A549 (cell line): ENCODE measurements around the gene PDGFD. TPM values are rescaled to one million over a fixed set of nuclear protein-coding genes. Genes with fewer than 3 reads are reported as not detected.
A peak's percentile ranks its signal among the peaks of the same experiment; 100 is the strongest.

Experiments
- ATAC-seq, 2 experiments: fragments of 200-7000 bp in 1 of 2; fragments of >200 bp in 1 of 2; cut with Nextera tagmentation in 1 of 2; cut with Tn5 transposase in 1 of 2; 3 replicates each; pipeline versions ENCODE4 v1.8.0 to v1.9.1; 2018 to 2020; ENCODE audit warnings: mild to moderate bottlenecking in 1 of 2, moderate library complexity in 1 of 2
- CTCF ChIA-PET: fragments of 300-600 bp; sonication (Branson Sonifier 250); formaldehyde crosslinking; extraction: SDS; loops from one replicate; lab custom pipeline; 2021; ENCODE audit warnings: antibody characterized with exemption, inconsistent platforms; lab: Yijun Ruan, JAX
- POLR2A ChIA-PET: fragments of 350-600 bp; formaldehyde crosslinking; extraction: SDS; loops from one replicate; lab custom pipeline; 2021; ENCODE audit warnings: antibody characterized with exemption, inconsistent platforms; lab: Yijun Ruan, JAX
- DNase-seq, 2 experiments: peaks; one replicate each; pipeline versions ENCODE4 v3.0.0 to v3.0.0-alpha.2; 2011 to 2016; ENCODE audit warnings: low read depth in 1 of 2, low spot score in 1 of 2
- FAIRE-seq: peaks from 2 replicates; lab custom pipeline; 2011; peaks lifted over from hg19 to GRCh38; lab: Jason Lieb, UNC
- H3K27ac ChIP-seq, 2 experiments: fragments of >200 bp; sonication (Bioruptor Twin); formaldehyde crosslinking; 3 replicates each; pipeline ENCODE4 v1.5.1; 2016 to 2017
- H3K4me1 ChIP-seq: fragments of >200 bp; sonication (Bioruptor Twin); formaldehyde crosslinking; 3 replicates; pipeline ENCODE4 v1.6.1; 2016
- H3K4me2 ChIP-seq: fragments of >200 bp; sonication (Bioruptor Twin); formaldehyde crosslinking; 3 replicates; pipeline ENCODE4 v1.6.1; 2016
- H3K4me3 ChIP-seq: fragments of >200 bp; sonication (Bioruptor Twin); formaldehyde crosslinking; 3 replicates; pipeline ENCODE4 v1.5.1; 2016
- H3K9me3 ChIP-seq: fragments of >200 bp; sonication (Bioruptor Twin); formaldehyde crosslinking; 3 replicates; pipeline ENCODE4 v1.6.1; 2016
- BCL3 ChIP-seq: fragments of >200 bp; sonication (Bioruptor Twin); formaldehyde crosslinking; IDR thresholded peaks from 3 replicates; pipeline ENCODE4 v1.6.1; 2016
- CBX2 ChIP-seq: fragments of 200-600 bp; sonication (generic); IDR thresholded peaks from 2 replicates; pipeline ENCODE4 v1.6.1; 2016; ENCODE audit warnings: low read depth, mild to moderate bottlenecking, borderline replicate concordance
- CBX8 ChIP-seq: fragments of 200-600 bp; sonication (generic); IDR thresholded peaks from 2 replicates; pipeline ENCODE4 v1.6.1; 2016
- EP300 ChIP-seq, 2 experiments: fragments of >200 bp; sonication (Bioruptor Twin); formaldehyde crosslinking; IDR thresholded peaks; 2 replicates in 1 of 2; 3 replicates in 1 of 2; pipeline ENCODE4 v1.6.1; 2016 to 2017
- ESRRA ChIP-seq: fragments of 150-350 bp; IDR thresholded peaks from 2 replicates; pipeline ENCODE4 v1.6.1; 2014; ENCODE audit warnings: mild to moderate bottlenecking, low read length, borderline replicate concordance
- FOSL2 ChIP-seq, 2 experiments: fragments of 450-650 bp in 1 of 2; fragments of >200 bp in 1 of 2; sonication (Bioruptor Twin) in 1 of 2; formaldehyde crosslinking; IDR thresholded peaks; 2 replicates each; pipeline versions ENCODE4 v1.5.0 to v1.6.1; 2016 to 2020; ENCODE audit warnings: mild to moderate bottlenecking in 1 of 2, moderate library complexity in 1 of 2
- FOXS1 ChIP-seq: fragments of 250-450 bp; sonication (Bioruptor Pico); IDR thresholded peaks from 2 replicates; pipeline ENCODE4 v1.5.0; 2020; ENCODE audit warnings: mild to moderate bottlenecking, moderate library complexity
- HMGXB4 ChIP-seq: fragments of 250-450 bp; sonication (Bioruptor Pico); IDR thresholded peaks from 2 replicates; pipeline ENCODE4 v1.5.0; 2021; ENCODE audit warnings: mild to moderate bottlenecking, moderate library complexity, borderline replicate concordance
- HOXB13 ChIP-seq: fragments of 250-450 bp; sonication (Bioruptor Pico); IDR thresholded peaks from 2 replicates; pipeline ENCODE4 v1.5.0; 2020; ENCODE audit warnings: low read depth, mild to moderate bottlenecking, moderate library complexity
- HOXB5 ChIP-seq: fragments of 250-450 bp; sonication (Bioruptor Pico); IDR thresholded peaks from 2 replicates; pipeline ENCODE4 v1.5.0; 2020; ENCODE audit warnings: mild to moderate bottlenecking, moderate library complexity
- KDM1A ChIP-seq: fragments of 200-600 bp; sonication (generic); IDR thresholded peaks from 2 replicates; pipeline ENCODE4 v1.6.1; 2016; ENCODE audit warnings: low read depth, mild to moderate bottlenecking
- MAFK ChIP-seq: fragments of 450-650 bp; IDR thresholded peaks from 2 replicates; pipeline ENCODE4 v1.6.1; 2014; ENCODE audit not compliant: partially characterized antibody
- NFE2L2 ChIP-seq: fragments of 150-350 bp; conservative IDR thresholded peaks from 2 replicates; pipeline ENCODE4 v1.6.1; 2014; ENCODE audit warnings: low read length
- PBX3 ChIP-seq: IDR thresholded peaks from 2 replicates; pipeline ENCODE4 v1.6.1; 2012
- RCOR1 ChIP-seq: fragments of 150-350 bp; IDR thresholded peaks from 2 replicates; pipeline ENCODE4 v1.6.1; 2014; ENCODE audit warnings: antibody characterized with exemption, low read length, low read depth
- RFX5 ChIP-seq: fragments of 450-650 bp; IDR thresholded peaks from 2 replicates; pipeline ENCODE4 v1.7.1; 2014; ENCODE audit warnings: antibody characterized with exemption, mild to moderate bottlenecking, moderate library complexity
- RNF2 ChIP-seq: fragments of 200-600 bp; sonication (generic); IDR thresholded peaks from 2 replicates; pipeline ENCODE4 v1.6.1; 2016; ENCODE audit warnings: low read depth, mild to moderate bottlenecking, antibody characterized with exemption, moderate library complexity, borderline replicate concordance
- ZC3H11A ChIP-seq: fragments of 450-650 bp; IDR thresholded peaks from 2 replicates; pipeline ENCODE4 v1.6.1; 2014; ENCODE audit warnings: antibody characterized with exemption, mild to moderate bottlenecking
- ZNF302 ChIP-seq: fragments of 250-450 bp; sonication (Bioruptor Pico); IDR thresholded peaks from 2 replicates; pipeline ENCODE4 v1.9.0; 2021; ENCODE audit warnings: inconsistent platforms, mild to moderate bottlenecking, moderate library complexity
- WGBS: methylation state at CpG from one replicate; pipeline ENCODE4 v1.1.6; 2017; ENCODE audit errors: missing lambda C conversion rate; 5-methylcytosine and 5-hydroxymethylcytosine counted together
- polyA plus RNA-seq, 4 experiments: library from polyadenylated mRNA; depleted of rRNA in 3 of 4; stranded (reverse); fragments of >200 nt; fragmentation: RNase III in 1 of 4; extraction: RNeasy Plus Mini Kit Qiagen cat#74134 plus additional on column Dnase treatment in 1 of 4; gene quantifications; 2 replicates in 3 of 4; 3 replicates in 1 of 4; pipeline ENCODE4 v1.2.3, GENCODE V29; 2011 to 2017

PDGFD gene
- polyA plus RNA-seq, 2 of the 4 experiments (the other 2 are of a cell fraction): 11.1 to 29.7 TPM

GRCh38 chr11:104015649-104016415 is 148.1 kb downstream of the PDGFD start:
- no peaks in the 10 kb centered on the region for H3K4me1 ChIP-seq
- DNase-seq (no peak), ATAC-seq (no peak), FAIRE-seq (no peak)
- WGBS: 97% methylated on average over 3 of the region's 3 CpGs
- H3K4me2 ChIP-seq: no peak overlapping the region
- no peak overlapping the region for H3K4me3 ChIP-seq
- CTCF ChIA-PET: no interaction called here
- no peak overlapping the region for H3K27ac ChIP-seq
- TF ChIP-seq FOSL2 (IDR thresholded peaks at IDR 0.05) (no peak), FOSL2 (CRISPR knock-in tag; IDR thresholded peaks at IDR 0.05) (no peak), CBX2 (no peak), ZNF302 (CRISPR knock-in tag) (no peak), CBX8 (no peak)
- POLR2A ChIA-PET: no interaction called here
- H3K9me3 ChIP-seq: no peaks in the 10 kb centered on the region

- DNase-seq (no peak), ATAC-seq (no peak), FAIRE-seq (no peak)
- Histone ChIP-seq H3K4me2 (no peak overlapping the region), H3K9me3 (no peaks in the 10 kb centered on the region), H3K4me1 (no peaks in the 10 kb centered on the region), H3K4me3 (no peak overlapping the region), H3K27ac (no peak overlapping the region)
- CTCF ChIA-PET: no interaction called here
- 88% methylated on average over 2 of the region's 2 CpGs for WGBS
- TF ChIP-seq HOXB5 (CRISPR knock-in tag) (no peak), ZC3H11A (no peak), EP300 (IDR thresholded peaks at IDR 0.05) (no peak)
- POLR2A ChIA-PET: no interaction called here
Measured at GRCh38 chr11:104011044-104011443, 152.9 kb downstream of the PDGFD start.

GRCh38 chr11:104009744-104010143 is 154.2 kb downstream of the PDGFD start:
- Histone ChIP-seq H3K4me1 (peaks cover 9% of the 10 kb centered on the region; the same call in 2 of the 3 replicates), H3K27ac (no peak overlapping the region), H3K4me2 (no peak overlapping the region), H3K4me3 (no peak overlapping the region), H3K9me3 (no peaks in the 10 kb centered on the region)
- DNase-seq: no peak
- ATAC-seq: no peak
- TF ChIP-seq RCOR1: no peak
- TF ChIP-seq NFE2L2: no peak
- TF ChIP-seq RFX5: no peak
- no peak for TF ChIP-seq BCL3
- no peak for TF ChIP-seq MAFK
- no peak for FAIRE-seq
- ChIA-PET POLR2A (no interaction called here), CTCF (no interaction called here)
- 82% methylated on average over 3 of the region's 3 CpGs for WGBS

GRCh38 chr11:104005234-104005855 is 158.6 kb downstream of the PDGFD start:
- peaks cover 9% of the 10 kb centered on the region; the same call in 2 of the 3 replicates for H3K4me1 ChIP-seq
- no peak for TF ChIP-seq RNF2
- TF ChIP-seq PBX3: no peak
- TF ChIP-seq CBX2: no peak
- TF ChIP-seq ZC3H11A: no peak
- TF ChIP-seq ESRRA: no peak
- no peak for TF ChIP-seq HMGXB4 (CRISPR knock-in tag)
- TF ChIP-seq KDM1A: no peak
- TF ChIP-seq HOXB13 (CRISPR knock-in tag): no peak
- no peak for TF ChIP-seq FOXS1
- TF ChIP-seq HOXB5 (CRISPR knock-in tag): no peak
- H3K4me3 ChIP-seq: no peak overlapping the region
- CTCF ChIA-PET: no interaction called here
- H3K9me3 ChIP-seq: no peaks in the 10 kb centered on the region
- H3K27ac ChIP-seq: no peak overlapping the region
- DNase-seq (no peak), FAIRE-seq (no peak), ATAC-seq (no peak)
- 20% methylated on average over 2 of the region's 2 CpGs for WGBS
- POLR2A ChIA-PET: no interaction called here
- H3K4me2 ChIP-seq: peak overlapping the region; percentile 13; the same call in 1 of the 3 replicates
